ENCODE measurements around the gene C1QTNF9B. TPM values are rescaled to one million over a fixed set of nuclear protein-coding genes. Genes with fewer than 3 reads are reported as not detected.

C1QTNF9B gene
- total and polyA plus RNA-seq, 2 of the 8 experiments (the other 6 are each of a cell fraction or from before 2014, with no cell fraction given) = 0.11 TPM; not detected in 1

DNA sequence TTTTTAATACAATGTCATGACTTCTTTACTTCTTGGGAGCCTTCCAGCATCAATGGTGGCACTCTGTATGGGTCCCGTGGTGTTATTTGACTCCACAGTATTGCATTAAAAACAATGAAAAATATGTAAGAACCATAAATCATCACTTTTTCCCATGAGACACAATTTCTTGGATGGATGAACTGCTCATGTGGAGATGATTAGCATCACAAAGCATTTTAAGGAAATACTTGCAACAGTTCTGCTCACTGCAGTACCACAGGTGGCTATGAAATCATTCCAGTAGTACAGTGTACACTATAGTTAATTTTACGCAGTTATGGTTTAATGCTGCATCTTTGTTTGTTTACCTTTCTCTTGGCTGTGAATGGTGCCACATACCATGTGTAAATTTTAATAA, 37.2 kb upstream of the C1QTNF9B start (continued):
- TF ChIP-seq, protein P1, sequence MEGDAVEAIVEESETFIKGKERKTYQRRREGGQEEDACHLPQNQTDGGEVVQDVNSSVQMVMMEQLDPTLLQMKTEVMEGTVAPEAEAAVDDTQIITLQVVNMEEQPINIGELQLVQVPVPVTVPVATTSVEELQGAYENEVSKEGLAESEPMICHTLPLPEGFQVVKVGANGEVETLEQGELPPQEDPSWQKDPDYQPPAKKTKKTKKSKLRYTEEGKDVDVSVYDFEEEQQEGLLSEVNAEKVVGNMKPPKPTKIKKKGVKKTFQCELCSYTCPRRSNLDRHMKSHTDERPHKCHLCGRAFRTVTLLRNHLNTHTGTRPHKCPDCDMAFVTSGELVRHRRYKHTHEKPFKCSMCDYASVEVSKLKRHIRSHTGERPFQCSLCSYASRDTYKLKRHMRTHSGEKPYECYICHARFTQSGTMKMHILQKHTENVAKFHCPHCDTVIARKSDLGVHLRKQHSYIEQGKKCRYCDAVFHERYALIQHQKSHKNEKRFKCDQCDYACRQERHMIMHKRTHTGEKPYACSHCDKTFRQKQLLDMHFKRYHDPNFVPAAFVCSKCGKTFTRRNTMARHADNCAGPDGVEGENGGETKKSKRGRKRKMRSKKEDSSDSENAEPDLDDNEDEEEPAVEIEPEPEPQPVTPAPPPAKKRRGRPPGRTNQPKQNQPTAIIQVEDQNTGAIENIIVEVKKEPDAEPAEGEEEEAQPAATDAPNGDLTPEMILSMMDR (IDR thresholded peaks at IDR 0.05; ENCODE audit: control extremely low read depth in 1 of 3, insufficient read depth in 1 of 3, low read depth in 1 of 3, low read length in 3 of 3) = no peak
